Activated naive CD8-positive, alpha-beta T cell treated with anti-CD3 and anti-CD28 coated beads for 36 hours (primary cell): ENCODE results near the gene PTPRE. TPM values are rescaled to one million over a fixed set of nuclear protein-coding genes. Genes with fewer than 3 reads are reported as not detected.

Experiments used
- DNase-seq: peaks from one replicate; pipeline ENCODE4 v3.0.0; 2021
- H3K27ac Mint-ChIP-seq: one replicate; pipeline ENCODE4 v1.8.0; 2022; ENCODE audit warnings: mild to moderate bottlenecking, moderate library complexity, mixed read lengths
- H3K27me3 Mint-ChIP-seq: one replicate; pipeline ENCODE4 v1.8.0; 2022; ENCODE audit warnings: mild to moderate bottlenecking, mixed read lengths
- H3K36me3 Mint-ChIP-seq: one replicate; pipeline ENCODE4 v1.8.0; 2021; ENCODE audit warnings: mild to moderate bottlenecking, mixed read lengths
- H3K4me1 Mint-ChIP-seq: one replicate; pipeline ENCODE4 v1.8.0; 2021; ENCODE audit warnings: mixed read lengths
- H3K4me3 Mint-ChIP-seq: one replicate; pipeline ENCODE4 v1.8.0; 2022; ENCODE audit warnings: mild to moderate bottlenecking, moderate library complexity, mixed read lengths
- H3K9me3 Mint-ChIP-seq: one replicate; pipeline ENCODE4 v1.8.0; 2022; ENCODE audit warnings: mixed read lengths
- total RNA-seq, 2 experiments: library from RNA; stranded (reverse); gene quantifications; one replicate each; pipeline ENCODE4 v1.2.3, GENCODE V29; 2021

PTPRE gene
- total RNA-seq, 2 experiments from 2014 or later = 21.9 to 26.7 TPM

GRCh38 chr10:128044961-128045832 lies 138.3 kb downstream of the PTPRE start:
- no peak for DNase-seq
- Mint-ChIP-seq H3K4me3 (no peak overlapping the region), H3K36me3 (peaks cover 18% of the 10 kb centered on the region), H3K27ac (no peak overlapping the region), H3K9me3 (no peaks in the 10 kb centered on the region), H3K4me1 (peaks cover 20% of the 10 kb centered on the region), H3K27me3 (no peaks in the 10 kb centered on the region)

- peaks cover 23% of the 10 kb centered on the region for H3K36me3 Mint-ChIP-seq
- H3K4me3 Mint-ChIP-seq = peak overlapping the region; percentile 34
- H3K27ac Mint-ChIP-seq = peak overlapping the region; percentile 71
- H3K9me3 Mint-ChIP-seq = no peaks in the 10 kb centered on the region
- DNase-seq = no peak
- H3K4me1 Mint-ChIP-seq = peaks cover 25% of the 10 kb centered on the region
- no peaks in the 10 kb centered on the region for H3K27me3 Mint-ChIP-seq
Observed at GRCh38 chr10:128045833-128046120, 138.9 kb downstream of the PTPRE start.

- Mint-ChIP-seq H3K4me1 (peaks cover 29% of the 10 kb centered on the region), H3K9me3 (no peaks in the 10 kb centered on the region), H3K4me3 (peak overlapping the region; percentile 89), H3K27me3 (no peaks in the 10 kb centered on the region), H3K27ac (peak overlapping the region; percentile 90), H3K36me3 (peaks cover 23% of the 10 kb centered on the region)
- DNase-seq = no peak
Observed at GRCh38 chr10:128046156-128046952, 139.5 kb downstream of the PTPRE start.

- Mint-ChIP-seq H3K36me3 (peaks cover 24% of the 10 kb centered on the region), H3K27me3 (no peaks in the 10 kb centered on the region), H3K27ac (peak overlapping the region; percentile 90), H3K4me1 (peaks cover 31% of the 10 kb centered on the region), H3K4me3 (peak overlapping the region; percentile 89), H3K9me3 (no peaks in the 10 kb centered on the region)
- no peak for DNase-seq
Observed at GRCh38 chr10:128046953-128047290, 140.0 kb downstream of the PTPRE start.

GRCh38 chr10:128047351-128047750 lies 140.4 kb downstream of the PTPRE start:
- peak overlapping the region; percentile 89 for H3K4me3 Mint-ChIP-seq
- no peaks in the 10 kb centered on the region for H3K27me3 Mint-ChIP-seq
- peaks cover 26% of the 10 kb centered on the region for H3K36me3 Mint-ChIP-seq
- peak overlapping the region; percentile 90 for H3K27ac Mint-ChIP-seq
- no peaks in the 10 kb centered on the region for H3K9me3 Mint-ChIP-seq
- peaks cover 31% of the 10 kb centered on the region for H3K4me1 Mint-ChIP-seq
- DNase-seq = peak; percentile 88

GRCh38 chr10:128047991-128048818 lies 141.3 kb downstream of the PTPRE start:
- no peaks in the 10 kb centered on the region for H3K9me3 Mint-ChIP-seq
- H3K27ac Mint-ChIP-seq = peak overlapping the region; percentile 90
- peaks cover 31% of the 10 kb centered on the region for H3K4me1 Mint-ChIP-seq
- peaks cover 26% of the 10 kb centered on the region for H3K36me3 Mint-ChIP-seq
- no peak for DNase-seq
- H3K27me3 Mint-ChIP-seq = no peaks in the 10 kb centered on the region
- H3K4me3 Mint-ChIP-seq = peak overlapping the region; percentile 89

GRCh38 chr10:128048819-128049210 lies 141.9 kb downstream of the PTPRE start:
- no peaks in the 10 kb centered on the region for H3K27me3 Mint-ChIP-seq
- DNase-seq = no peak
- peak overlapping the region; percentile 89 for H3K4me3 Mint-ChIP-seq
- H3K9me3 Mint-ChIP-seq = no peaks in the 10 kb centered on the region
- peaks cover 26% of the 10 kb centered on the region for H3K36me3 Mint-ChIP-seq
- H3K4me1 Mint-ChIP-seq = peaks cover 31% of the 10 kb centered on the region
- peak overlapping the region; percentile 90 for H3K27ac Mint-ChIP-seq

GRCh38 chr10:128049226-128050120 lies 142.6 kb downstream of the PTPRE start:
- peaks cover 31% of the 10 kb centered on the region for H3K4me1 Mint-ChIP-seq
- peaks cover 26% of the 10 kb centered on the region for H3K36me3 Mint-ChIP-seq
- no peaks in the 10 kb centered on the region for H3K9me3 Mint-ChIP-seq
- H3K27ac Mint-ChIP-seq = no peak overlapping the region
- no peak for DNase-seq
- no peaks in the 10 kb centered on the region for H3K27me3 Mint-ChIP-seq
- peak overlapping the region; percentile 89 for H3K4me3 Mint-ChIP-seq

GRCh38 chr10:128050121-128050516 lies 143.2 kb downstream of the PTPRE start:
- DNase-seq = no peak
- Mint-ChIP-seq H3K36me3 (peaks cover 30% of the 10 kb centered on the region), H3K4me3 (peak overlapping the region; percentile 9), H3K9me3 (no peaks in the 10 kb centered on the region), H3K27ac (peak overlapping the region; percentile 37), H3K27me3 (no peaks in the 10 kb centered on the region), H3K4me1 (peaks cover 31% of the 10 kb centered on the region)

- Mint-ChIP-seq H3K4me3 (no peak overlapping the region), H3K27ac (no peak overlapping the region), H3K9me3 (no peaks in the 10 kb centered on the region), H3K4me1 (peaks cover 29% of the 10 kb centered on the region), H3K36me3 (peaks cover 30% of the 10 kb centered on the region), H3K27me3 (no peaks in the 10 kb centered on the region)
- DNase-seq = no peak
Observed at GRCh38 chr10:128050936-128051335, 144.0 kb downstream of the PTPRE start.

- Mint-ChIP-seq H3K36me3 (peaks cover 32% of the 10 kb centered on the region), H3K27me3 (no peaks in the 10 kb centered on the region), H3K9me3 (no peaks in the 10 kb centered on the region), H3K4me1 (peaks cover 25% of the 10 kb centered on the region), H3K27ac (no peak overlapping the region), H3K4me3 (no peak overlapping the region)
- DNase-seq = no peak
Observed at GRCh38 chr10:128051548-128051947, 144.6 kb downstream of the PTPRE start.

- no peak overlapping the region for H3K4me3 Mint-ChIP-seq
- H3K4me1 Mint-ChIP-seq = peaks cover 27% of the 10 kb centered on the region
- H3K9me3 Mint-ChIP-seq = no peaks in the 10 kb centered on the region
- peaks cover 36% of the 10 kb centered on the region for H3K36me3 Mint-ChIP-seq
- H3K27ac Mint-ChIP-seq = no peak overlapping the region
- DNase-seq = no peak
- H3K27me3 Mint-ChIP-seq = no peaks in the 10 kb centered on the region
Observed at GRCh38 chr10:128052696-128053095, 145.8 kb downstream of the PTPRE start.

- H3K4me1 Mint-ChIP-seq = peaks cover 29% of the 10 kb centered on the region
- H3K9me3 Mint-ChIP-seq = no peaks in the 10 kb centered on the region
- H3K27me3 Mint-ChIP-seq = no peaks in the 10 kb centered on the region
- H3K27ac Mint-ChIP-seq = no peak overlapping the region
- H3K4me3 Mint-ChIP-seq = no peak overlapping the region
- DNase-seq = no peak
- peaks cover 33% of the 10 kb centered on the region for H3K36me3 Mint-ChIP-seq
Observed at GRCh38 chr10:128053356-128053755, 146.5 kb downstream of the PTPRE start.
